B cell (primary cell): ENCODE results near the gene CRIP3. TPM values are rescaled to one million over a fixed set of nuclear protein-coding genes. Genes with fewer than 3 reads are reported as not detected.

Source experiments
- ATAC-seq: fragments of 200-7000 bp; cut with Tn5 transposase; one replicate; pipeline ENCODE4 v1.10.0; 2021; ENCODE audit warnings: low read depth, mild to moderate bottlenecking, moderate number of reproducible peaks, moderate library complexity
- CTCF ChIA-PET: fragments of 350-600 bp; sonication (Branson Sonifier 250); formaldehyde crosslinking; loops from one replicate; lab custom pipeline; 2021; ENCODE audit warnings: antibody characterized with exemption, inconsistent platforms; lab: Charles Lee
- POLR2A ChIA-PET: fragments of 350-600 bp; sonication (Branson Sonifier 250); formaldehyde crosslinking; loops from one replicate; lab custom pipeline; 2021; ENCODE audit warnings: antibody characterized with exemption; lab: Charles Lee
- DNase-seq: peaks from one replicate; pipeline ENCODE4 v3.0.0; 2013
- H2AFZ ChIP-seq: 2 replicates; pipeline ENCODE4 v1.6.1; 2012; ENCODE audit warnings: mild to moderate bottlenecking, low read depth, low read length; ENCODE audit not compliant: insufficient read depth, poor library complexity, severe bottlenecking
- H3K27ac ChIP-seq, 2 donors: 1 replicate in 1 of 2; 2 replicates in 1 of 2; pipeline ENCODE4 v1.5.1; 2012 to 2013; ENCODE audit warnings: low read length in 2 of 2, mild to moderate bottlenecking in 2 of 2, moderate library complexity in 1 of 2
- H3K27me3 ChIP-seq, 4 experiments: fragments of 200-600 bp in 1 of 4; sonication (generic) in 1 of 4; replicated peaks in 1 of 4; 1 replicate in 2 of 4; 2 replicates in 2 of 4; pipeline versions ENCODE4 v1.6.1 to v1.7.0; 2013 to 2016; ENCODE audit warnings: low read length in 3 of 4, mild to moderate bottlenecking in 2 of 4, mixed read lengths in 1 of 4, moderate library complexity in 1 of 4; ENCODE audit not compliant: insufficient read depth in 4 of 4, control insufficient read depth in 3 of 4; ENCODE audit errors: control extremely low read depth in 1 of 4
- H3K36me3 ChIP-seq, 2 experiments: replicated peaks in 1 of 2; 1 replicate in 1 of 2; 2 replicates in 1 of 2; pipeline versions ENCODE4 v1.6.1 to v1.7.1; 2013; ENCODE audit warnings: low read length in 1 of 2; ENCODE audit not compliant: insufficient read depth in 2 of 2, control insufficient read depth in 1 of 2; ENCODE audit errors: control extremely low read depth in 1 of 2, extremely low read depth in 1 of 2
- H3K4me1 ChIP-seq, 2 donors: fragments of 200-600 bp in 1 of 2; sonication (generic) in 1 of 2; 1 replicate in 1 of 2; 2 replicates in 1 of 2; pipeline versions ENCODE4 v1.5.1 to v1.6.1; 2013 to 2017; ENCODE audit warnings: low read length in 2 of 2; ENCODE audit not compliant: control insufficient read depth in 2 of 2, insufficient read depth in 2 of 2
- H3K4me2 ChIP-seq: replicated peaks from 2 replicates; pipeline ENCODE3; 2012; ENCODE audit warnings: mild to moderate bottlenecking, low read depth, low read length; ENCODE audit not compliant: poor library complexity, severe bottlenecking
- H3K4me3 ChIP-seq, 5 experiments: fragments of 200-600 bp in 1 of 5; sonication (generic) in 1 of 5; 1 replicate in 3 of 5; 2 replicates in 2 of 5; pipeline versions ENCODE4 v1.5.1 to v1.7.0; 2011 to 2016; ENCODE audit warnings: low read length in 4 of 5, mild to moderate bottlenecking in 4 of 5, low read depth in 2 of 5, control low read depth in 1 of 5, moderate library complexity in 1 of 5; ENCODE audit not compliant: insufficient read depth in 1 of 5; ENCODE audit errors: control extremely low read depth in 1 of 5, extremely low read depth in 1 of 5
- H3K79me2 ChIP-seq: fragments of 200-600 bp; sonication (generic); one replicate; pipeline ENCODE4 v1.6.0; 2016; ENCODE audit warnings: low read length; ENCODE audit not compliant: control insufficient read depth, insufficient read depth
- H3K9ac ChIP-seq: fragments of 200-600 bp; sonication (generic); 2 replicates; pipeline ENCODE4 v1.6.1; 2017; ENCODE audit warnings: mild to moderate bottlenecking, low read length, moderate library complexity
- H3K9me3 ChIP-seq, 3 donors: one replicate each; pipeline versions ENCODE4 v1.6.1 to v1.7.1; 2013; ENCODE audit warnings: low read length in 2 of 3; ENCODE audit not compliant: control insufficient read depth in 2 of 3, insufficient read depth in 1 of 3; ENCODE audit errors: control extremely low read depth in 1 of 3
- H4K20me1 ChIP-seq: 2 replicates; pipeline ENCODE4 v1.6.0; 2012; ENCODE audit warnings: mild to moderate bottlenecking, low read length; ENCODE audit not compliant: insufficient read depth, control insufficient read depth, poor library complexity, severe bottlenecking
- H3K27ac Mint-ChIP-seq: one replicate; pipeline ENCODE4 v1.8.0; 2021; ENCODE audit warnings: mixed read lengths
- H3K27me3 Mint-ChIP-seq: one replicate; pipeline ENCODE4 v1.8.0; 2021; ENCODE audit warnings: mixed read lengths
- H3K4me1 Mint-ChIP-seq: one replicate; pipeline ENCODE4 v1.8.0; 2021; ENCODE audit warnings: mixed read lengths
- H3K4me3 Mint-ChIP-seq: one replicate; pipeline ENCODE4 v1.8.0; 2021; ENCODE audit warnings: mixed read lengths
- H3K9me3 Mint-ChIP-seq: one replicate; pipeline ENCODE4 v1.8.0; 2022; ENCODE audit warnings: mixed read lengths; ENCODE audit not compliant: insufficient read depth
- CTCF ChIP-seq: fragments of 200-600 bp; IDR thresholded peaks from one replicate; pipeline ENCODE4 v1.8.0; 2022; ENCODE audit warnings: antibody characterized with exemption, mild to moderate bottlenecking
- EZH2 ChIP-seq: IDR thresholded peaks from 2 replicates; pipeline ENCODE4 v1.6.1; 2012; ENCODE audit warnings: borderline replicate concordance, low read depth, mild to moderate bottlenecking, moderate library complexity, low read length; ENCODE audit not compliant: insufficient read depth, poor library complexity, severe bottlenecking
- WGBS: methylation state at CpG from one replicate; pipeline ENCODE4 v1.1.5; 2013; ENCODE audit warnings: missing lambda C conversion rate; ENCODE audit not compliant: insufficient coverage; 5-methylcytosine and 5-hydroxymethylcytosine counted together
- intact Hi-C: fragments of 100-400 bp; cut with micrococcal nuclease; formaldehyde crosslinking; loops from one replicate; pipeline ENCODE4 v1.10.0; 2022
- polyA plus RNA-seq: library from polyadenylated mRNA; depleted of rRNA; stranded (reverse); fragments of >200 nt; gene quantifications from 2 replicates; pipeline ENCODE4 v1.2.3, GENCODE V29; 2012
- total RNA-seq, 2 donors: library from RNA; stranded (reverse); fragments of 120-200 nt in 1 of 2; gene quantifications; 1 replicate in 1 of 2; 2 replicates in 1 of 2; pipeline versions ENCODE4 v1.2.3 to v1.2.4, GENCODE V29; 2013 to 2022

The CRIP3 gene
- total and polyA plus RNA-seq, 2 donors (not counting 1 experiment from before 2014, with no cell fraction given), result 25.8 to 64.6 TPM

DNA sequence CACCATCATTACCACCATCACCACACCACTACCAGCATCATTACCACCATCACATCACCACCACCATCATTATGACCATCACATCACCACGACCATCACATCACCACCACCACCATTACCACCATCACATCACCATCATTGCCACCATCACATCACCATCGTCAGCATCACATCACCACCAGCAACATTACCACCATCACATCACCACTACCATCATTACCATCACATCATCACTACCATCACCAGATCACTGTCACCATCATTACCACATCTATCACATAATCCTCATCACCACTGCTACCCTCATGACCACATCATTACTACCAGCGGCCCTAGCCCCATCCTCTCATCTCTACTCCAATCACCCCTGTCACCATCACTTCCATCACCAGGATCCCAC is 14.1 kb downstream of the CRIP3 start:
- H3K27ac ChIP-seq, result no peak overlapping the region
- TF ChIP-seq CTCF, result no peak
- no peak for TF ChIP-seq EZH2
- Mint-ChIP-seq H3K4me1 (no peaks in the 10 kb centered on the region), H3K9me3 (no peaks in the 10 kb centered on the region), H3K27ac (no peak overlapping the region), H3K4me3 (no peak overlapping the region), H3K27me3 (peaks cover 14% of the 10 kb centered on the region)
- no peak overlapping the region for H2AFZ ChIP-seq
- no peak overlapping the region for H3K4me3 ChIP-seq
- no peaks in the 10 kb centered on the region for H3K4me1 ChIP-seq
- H3K9me3 ChIP-seq, result no peaks in the 10 kb centered on the region
- POLR2A ChIA-PET, result no interaction called here
- H3K79me2 ChIP-seq, result no peaks in the 10 kb centered on the region
- no peaks in the 10 kb centered on the region for H3K36me3 ChIP-seq
- H3K9ac ChIP-seq, result no peak overlapping the region
- CTCF ChIA-PET, result no interaction called here
- ATAC-seq, result no peak
- WGBS, result 87% methylated on average over 3 of the region's 3 CpGs
- intact Hi-C loops, result no loop called here
- no peak overlapping the region for H3K4me2 ChIP-seq
- no peak for DNase-seq
- no peaks in the 10 kb centered on the region for H4K20me1 ChIP-seq
- H3K27me3 ChIP-seq, result peaks cover 0 to 19% (median 1%) of the 10 kb centered on the region in 4 experiments

DNA sequence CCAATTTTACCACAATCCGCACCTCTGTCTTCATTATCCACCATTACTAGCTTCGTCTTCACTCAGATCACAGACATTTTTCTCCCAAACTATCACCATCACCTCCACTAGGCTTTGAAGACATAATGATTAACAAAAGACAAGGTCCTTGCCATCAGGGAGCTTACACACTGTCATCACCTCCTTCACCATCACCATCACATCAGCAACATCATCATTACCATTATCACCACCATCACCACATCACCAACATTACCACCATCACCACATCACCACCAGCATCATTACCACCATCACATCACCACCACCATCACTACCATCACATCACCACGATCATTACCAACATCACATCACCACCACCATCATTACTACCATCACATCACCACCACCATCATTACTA is 14.9 kb downstream of the CRIP3 start:
- Mint-ChIP-seq H3K4me3 (no peak overlapping the region), H3K27me3 (peaks cover 11% of the 10 kb centered on the region), H3K9me3 (no peaks in the 10 kb centered on the region), H3K27ac (no peak overlapping the region), H3K4me1 (no peaks in the 10 kb centered on the region)
- DNase-seq, result no peak
- no peak for ATAC-seq
- ChIA-PET CTCF (no interaction called here), POLR2A (no interaction called here)
- Histone ChIP-seq H3K27me3 (peaks cover 0 to 19% (median 1%) of the 10 kb centered on the region in 4 experiments), H3K4me3 (no peak overlapping the region), H3K27ac (no peak overlapping the region), H2AFZ (no peak overlapping the region), H3K4me2 (no peak overlapping the region), H4K20me1 (no peaks in the 10 kb centered on the region), H3K79me2 (no peaks in the 10 kb centered on the region), H3K4me1 (no peaks in the 10 kb centered on the region), H3K9me3 (no peaks in the 10 kb centered on the region), H3K36me3 (no peaks in the 10 kb centered on the region), H3K9ac (no peak overlapping the region)
- TF ChIP-seq EZH2, result no peak
- no peak for TF ChIP-seq CTCF
- 93% methylated on average over 3 of the region's 3 CpGs for WGBS
- intact Hi-C loops, result no loop called here
